Gastroesophageal sphincter (tissue), 3 donors: ENCODE results near the gene PTPRN2.

Source experiments
- EP300 ChIP-seq: sonication (generic); formaldehyde crosslinking; IDR thresholded peaks from one replicate; pipeline ENCODE4 v1.6.1; 2017; ENCODE audit warnings: antibody characterized with exemption, mild to moderate bottlenecking
- POLR2A ChIP-seq, 2 donors: fragments of 450-650 bp; IDR thresholded peaks; one replicate each; pipeline ENCODE4 v1.6.1; 2017; ENCODE audit warnings: antibody characterized with exemption in 2 of 2, mild to moderate bottlenecking in 2 of 2, moderate library complexity in 1 of 2
- POLR2AphosphoS5 ChIP-seq: sonication (generic); formaldehyde crosslinking; IDR thresholded peaks from one replicate; pipeline ENCODE4 v1.6.1; 2017; ENCODE audit warnings: antibody characterized with exemption
- TF ChIP-seq, protein P1 (sequence below), 4 experiments: fragments of 200-600 bp in 2 of 4; fragments of 450-650 bp in 2 of 4; sonication (generic) in 1 of 4; IDR thresholded peaks; one replicate each; pipeline ENCODE4 v1.5.1; 2017 to 2019; ENCODE audit warnings: antibody characterized with exemption in 4 of 4, mild to moderate bottlenecking in 2 of 4, moderate library complexity in 2 of 4

DNA sequence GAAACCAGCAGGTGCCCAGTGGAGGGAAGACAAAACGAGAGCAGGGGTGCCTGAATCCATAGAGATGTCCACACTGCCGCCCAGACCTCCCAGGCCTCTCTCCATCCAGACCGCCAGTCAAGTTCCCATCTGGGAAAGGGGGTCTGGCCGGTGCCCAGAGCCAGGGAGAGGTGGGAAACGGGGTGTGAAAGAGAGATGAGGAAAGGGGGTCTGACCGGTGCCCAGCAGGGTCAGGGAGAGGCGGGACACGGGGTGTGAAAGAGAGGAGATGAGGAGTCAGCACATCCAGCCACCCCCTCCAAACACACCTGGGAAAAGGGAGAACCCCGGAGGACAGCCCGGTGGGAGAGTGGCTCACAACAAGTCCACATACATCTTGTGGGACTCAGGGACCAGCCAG is 185.8 kb downstream of the PTPRN2 start:
- TF ChIP-seq, protein P1, sequence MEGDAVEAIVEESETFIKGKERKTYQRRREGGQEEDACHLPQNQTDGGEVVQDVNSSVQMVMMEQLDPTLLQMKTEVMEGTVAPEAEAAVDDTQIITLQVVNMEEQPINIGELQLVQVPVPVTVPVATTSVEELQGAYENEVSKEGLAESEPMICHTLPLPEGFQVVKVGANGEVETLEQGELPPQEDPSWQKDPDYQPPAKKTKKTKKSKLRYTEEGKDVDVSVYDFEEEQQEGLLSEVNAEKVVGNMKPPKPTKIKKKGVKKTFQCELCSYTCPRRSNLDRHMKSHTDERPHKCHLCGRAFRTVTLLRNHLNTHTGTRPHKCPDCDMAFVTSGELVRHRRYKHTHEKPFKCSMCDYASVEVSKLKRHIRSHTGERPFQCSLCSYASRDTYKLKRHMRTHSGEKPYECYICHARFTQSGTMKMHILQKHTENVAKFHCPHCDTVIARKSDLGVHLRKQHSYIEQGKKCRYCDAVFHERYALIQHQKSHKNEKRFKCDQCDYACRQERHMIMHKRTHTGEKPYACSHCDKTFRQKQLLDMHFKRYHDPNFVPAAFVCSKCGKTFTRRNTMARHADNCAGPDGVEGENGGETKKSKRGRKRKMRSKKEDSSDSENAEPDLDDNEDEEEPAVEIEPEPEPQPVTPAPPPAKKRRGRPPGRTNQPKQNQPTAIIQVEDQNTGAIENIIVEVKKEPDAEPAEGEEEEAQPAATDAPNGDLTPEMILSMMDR (IDR thresholded peaks at IDR 0.05) = no peak
- no peak for TF ChIP-seq POLR2A (IDR thresholded peaks at IDR 0.05)
- TF ChIP-seq EP300 = no peak
- TF ChIP-seq POLR2AphosphoS5 = no peak
